Right hindlimb (tissue), 1 donor: ENCODE data around the gene TXNDC11.
A peak's percentile ranks its signal among the peaks of the same experiment; 100 is the strongest.

ENCODE experiments used
- DNase-seq: peaks from one replicate; pipeline ENCODE4 v3.0.0-alpha.2; 2018

The TXNDC11 gene

GRCh38 chr16:11686713-11687380, 55.8 kb downstream of the TXNDC11 start:
- DNase-seq, result no peak

DNA sequence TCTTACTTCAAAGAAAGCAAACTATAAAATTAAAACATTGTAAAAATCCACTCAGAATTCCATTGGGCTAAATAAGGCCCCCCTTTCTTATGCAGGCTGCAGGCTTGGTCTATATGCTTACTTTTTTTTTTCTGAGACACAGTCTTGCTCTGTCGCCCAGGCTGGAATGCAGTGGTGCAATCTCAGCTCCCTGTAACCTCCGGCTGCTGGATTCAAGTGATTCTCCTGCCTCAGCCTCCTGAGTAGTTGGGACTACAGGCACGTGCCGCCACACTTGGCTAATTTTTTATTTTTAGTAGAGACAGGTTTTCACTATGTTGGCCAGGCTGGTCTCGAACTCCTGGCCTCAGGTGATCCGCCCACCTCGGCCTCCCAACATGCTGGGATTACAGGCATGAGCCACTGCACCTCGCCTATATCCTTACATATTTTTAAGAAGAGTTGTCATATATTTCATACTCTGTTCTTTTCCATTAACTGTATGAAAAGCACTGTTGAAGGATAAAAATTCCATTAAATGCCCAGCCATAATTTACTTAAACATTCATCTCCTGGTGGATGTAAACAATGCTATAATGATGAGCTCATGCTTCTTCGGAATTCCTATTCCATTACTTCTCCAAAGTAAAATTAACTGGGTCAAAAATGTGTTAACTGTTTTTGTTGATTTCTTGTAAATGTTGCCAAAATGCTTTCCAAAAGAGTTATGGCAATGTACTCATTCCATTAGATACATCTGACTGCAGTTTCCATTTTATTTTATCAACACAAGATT, 56.6 kb downstream of the TXNDC11 start:
- no peak for DNase-seq

DNA sequence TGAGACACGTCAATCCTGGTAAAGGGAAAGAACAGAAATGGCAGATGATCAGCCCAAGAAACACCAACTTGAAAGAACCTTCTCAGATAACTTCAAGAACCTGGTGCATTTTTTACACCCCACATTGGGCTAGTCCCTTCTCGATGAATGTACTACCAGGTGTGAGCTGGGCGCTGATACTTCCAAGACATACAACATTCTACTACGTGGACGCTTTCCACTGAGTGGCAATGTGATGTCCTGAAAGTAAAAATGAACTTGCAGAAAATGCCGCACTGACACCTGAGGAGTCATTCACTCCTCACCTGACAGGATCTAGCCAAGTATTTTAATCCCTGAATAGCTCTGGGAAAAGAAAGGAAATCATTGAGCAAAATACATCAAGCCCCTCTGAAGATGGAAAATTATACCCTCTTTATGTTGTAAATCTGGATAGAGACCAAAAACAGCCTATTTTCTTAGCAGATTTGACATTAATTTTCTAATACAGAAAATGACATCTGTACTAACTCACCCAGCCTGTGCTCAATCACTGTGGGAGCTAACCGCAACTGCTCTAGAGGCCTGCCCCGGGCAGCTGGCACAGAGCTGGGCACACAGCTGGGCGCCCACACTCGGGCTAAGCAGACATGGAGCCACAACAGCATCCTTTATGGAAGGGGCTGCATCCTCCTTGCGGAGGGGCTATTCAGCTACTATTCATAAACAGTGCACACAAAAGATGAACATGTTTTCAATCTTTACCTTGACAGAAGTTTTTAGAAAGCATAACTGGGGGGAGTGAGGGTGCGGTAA, 58.2 kb downstream of the TXNDC11 start:
- DNase-seq, result no peak

DNA sequence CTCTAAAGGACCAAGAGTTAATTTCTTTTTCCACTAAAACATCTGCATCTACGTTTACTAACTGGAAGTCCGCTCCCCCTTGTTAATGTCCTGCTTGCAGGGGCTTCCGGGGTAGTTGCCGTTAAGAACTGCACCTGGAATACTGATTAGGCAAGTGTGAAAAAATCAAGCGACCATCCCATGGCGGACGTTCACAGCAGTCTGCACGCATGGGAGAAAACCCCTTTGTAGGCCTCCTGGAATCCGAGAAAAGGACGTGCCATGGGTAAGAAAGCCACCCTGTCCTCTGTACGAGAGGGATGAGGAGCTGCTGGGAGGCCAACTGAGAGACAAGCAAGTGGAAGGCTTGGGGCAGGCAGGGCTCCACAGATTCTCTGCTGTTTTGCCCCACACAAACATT, 59.5 kb downstream of the TXNDC11 start:
- no peak for DNase-seq

GRCh38 chr16:11682655-11683096, 60.0 kb downstream of the TXNDC11 start:
- no peak for DNase-seq

DNA sequence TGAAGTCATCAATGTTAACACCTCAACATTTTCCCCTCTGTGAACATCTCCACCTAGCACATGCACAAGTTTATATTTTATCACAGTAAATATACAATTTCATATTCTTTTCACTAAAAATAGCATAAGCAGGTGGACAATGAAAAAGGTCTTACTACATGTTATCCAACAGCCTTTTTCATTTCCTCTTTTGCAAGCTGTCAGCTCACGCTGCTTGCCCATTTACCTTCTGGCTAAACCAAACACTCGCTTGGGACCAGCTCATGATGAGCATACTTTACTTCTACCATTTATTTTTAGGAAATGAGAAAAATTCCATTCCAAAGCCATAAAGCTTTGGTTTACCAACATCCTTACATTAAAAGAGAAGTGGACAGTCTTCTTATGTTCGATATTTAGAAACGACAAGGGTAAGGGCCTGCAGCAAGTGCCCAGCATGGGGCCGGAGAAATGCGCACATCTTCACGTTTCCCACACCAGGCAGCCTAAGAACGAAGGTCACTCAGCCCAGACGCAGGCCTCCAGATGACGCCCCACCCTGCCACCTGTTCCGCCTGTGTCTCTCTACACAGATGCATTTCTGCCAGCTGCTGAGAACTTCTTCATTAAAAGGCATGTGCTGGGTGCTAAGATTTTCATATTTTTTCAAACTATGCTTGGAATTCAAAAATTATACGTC, 60.5 kb downstream of the TXNDC11 start:
- peak; percentile 71 for DNase-seq

DNA sequence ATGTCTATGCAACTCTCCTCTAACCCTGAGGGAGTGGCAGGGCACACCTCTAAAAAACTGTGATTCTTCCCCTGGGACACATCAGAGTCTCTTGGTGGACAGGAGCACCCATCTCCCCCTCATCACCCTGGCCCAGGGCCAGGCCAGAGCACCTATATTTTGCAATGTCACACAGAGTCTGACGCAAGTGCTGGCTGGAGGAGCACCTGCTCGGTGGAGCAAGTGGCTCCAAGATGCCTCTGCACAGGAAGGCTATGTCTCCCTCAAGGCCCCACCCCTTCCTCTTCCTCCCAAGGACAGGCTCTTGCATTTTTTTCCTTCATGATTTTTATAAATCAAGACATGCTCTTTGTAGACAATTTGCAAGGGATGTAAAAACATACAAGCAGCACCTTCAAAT, 61.1 kb downstream of the TXNDC11 start:
- no peak for DNase-seq

- no peak for DNase-seq
Observed at GRCh38 chr16:11679941-11680911, 62.4 kb downstream of the TXNDC11 start.

DNA sequence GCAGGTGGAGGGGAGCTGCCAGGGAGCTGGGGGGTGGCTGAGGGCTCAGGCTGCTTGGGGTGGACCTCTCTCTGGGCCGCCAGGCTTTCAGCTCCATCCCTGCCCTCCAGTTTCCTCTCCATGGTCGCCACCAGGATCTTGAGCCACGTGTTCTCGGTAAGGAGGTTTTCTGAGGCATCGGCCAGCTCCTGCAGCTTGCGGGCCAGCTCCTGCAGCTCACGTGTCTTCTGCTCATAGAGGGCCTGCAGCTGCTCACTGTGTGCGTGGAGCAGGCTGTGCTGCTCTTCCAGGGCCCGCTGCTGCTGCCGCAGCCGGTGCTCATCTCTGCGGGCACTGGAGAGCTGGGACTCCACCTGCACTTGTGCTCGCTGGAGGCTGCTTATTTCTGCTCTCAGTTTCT, 63.4 kb downstream of the TXNDC11 start:
- no peak for DNase-seq

GRCh38 chr16:11677959-11678881, 64.4 kb downstream of the TXNDC11 start:
- no peak for DNase-seq

GRCh38 chr16:11677451-11677951, 65.2 kb downstream of the TXNDC11 start:
- DNase-seq, result no peak

DNA sequence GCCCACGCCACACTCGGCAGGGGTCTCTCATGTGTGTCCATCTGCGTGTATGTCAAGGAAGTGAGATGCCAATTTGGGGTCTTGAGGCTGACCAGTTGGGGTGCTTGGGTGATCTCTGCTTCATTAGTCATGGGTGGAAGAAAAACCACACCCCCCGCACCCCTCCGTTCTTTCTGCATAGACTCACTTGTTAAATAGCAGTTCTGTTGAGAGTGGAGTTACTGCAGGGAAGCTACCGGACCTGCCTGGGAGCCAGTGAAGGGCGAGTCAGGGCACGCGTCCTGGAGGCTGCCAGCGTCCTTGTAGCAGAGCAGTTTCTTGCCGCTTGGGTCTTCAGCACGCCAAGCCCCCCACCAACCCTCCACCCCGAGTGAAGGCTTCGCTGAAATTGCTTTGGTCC, 65.9 kb downstream of the TXNDC11 start:
- no peak for DNase-seq

- no peak for DNase-seq
Observed at GRCh38 chr16:11675561-11676511, 66.8 kb downstream of the TXNDC11 start.

- DNase-seq, result no peak
Observed at GRCh38 chr16:11674818-11675560, 67.7 kb downstream of the TXNDC11 start.

- no peak for DNase-seq
Observed at GRCh38 chr16:11674001-11674817, 68.4 kb downstream of the TXNDC11 start.

- no peak for DNase-seq
Observed at GRCh38 chr16:11673091-11674000, 69.3 kb downstream of the TXNDC11 start.
